ENCODE results near the gene TFPI. TPM values are rescaled to one million over a fixed set of nuclear protein-coding genes. Genes with fewer than 3 reads are reported as not detected.
A peak's percentile ranks its signal among the peaks of the same experiment; 100 is the strongest.

Gene TFPI
- total RNA-seq, 1 experiment from 2014 or later, result 51.8 TPM

DNA sequence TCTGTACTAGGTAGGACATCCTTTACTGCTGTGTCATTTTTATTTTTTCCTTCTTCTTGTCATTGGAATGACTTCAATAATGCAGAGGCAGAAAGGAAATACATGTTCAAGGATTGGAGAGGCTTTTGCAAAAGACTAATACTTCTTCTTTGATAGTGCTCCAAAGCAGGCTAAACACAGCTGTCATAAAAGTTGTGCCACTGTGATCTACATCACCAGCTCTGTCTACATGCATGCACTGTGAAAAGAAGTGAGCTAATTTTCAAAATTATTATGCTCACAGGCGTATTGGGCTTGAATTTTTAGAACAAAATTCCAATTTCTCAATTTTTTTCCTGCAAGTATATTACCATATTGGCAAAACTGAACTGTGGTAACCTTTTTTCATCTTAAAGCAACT is 68.7 kb downstream of the TFPI start:
- in situ Hi-C loops (cut with HindIII; ENCODE audit: low sequenced_read_pairs), result no loop called here
- DNase-seq (ENCODE audit: low spot score), result no peak

DNA sequence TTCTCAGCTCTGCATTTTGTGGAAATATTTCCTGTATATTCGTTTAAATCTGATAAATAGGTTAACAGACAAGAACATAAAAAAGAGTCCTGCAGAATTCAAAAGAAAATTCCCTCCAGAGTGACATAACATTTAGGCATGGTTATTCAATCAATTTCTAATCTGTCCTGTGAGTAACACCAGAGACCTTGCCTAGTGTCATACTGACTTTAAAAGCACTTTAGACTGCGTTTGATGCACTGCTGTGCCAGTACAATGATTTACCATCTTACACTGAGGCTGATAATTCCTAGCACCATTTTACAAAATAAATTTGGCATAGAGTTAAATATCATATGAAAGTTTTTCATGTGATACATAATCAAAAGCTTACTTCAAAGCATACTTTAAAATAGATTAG is 70.7 kb downstream of the TFPI start:
- no peak for DNase-seq (ENCODE audit: low spot score)
- in situ Hi-C loops (cut with HindIII; ENCODE audit: low sequenced_read_pairs), result no loop called here

DNA sequence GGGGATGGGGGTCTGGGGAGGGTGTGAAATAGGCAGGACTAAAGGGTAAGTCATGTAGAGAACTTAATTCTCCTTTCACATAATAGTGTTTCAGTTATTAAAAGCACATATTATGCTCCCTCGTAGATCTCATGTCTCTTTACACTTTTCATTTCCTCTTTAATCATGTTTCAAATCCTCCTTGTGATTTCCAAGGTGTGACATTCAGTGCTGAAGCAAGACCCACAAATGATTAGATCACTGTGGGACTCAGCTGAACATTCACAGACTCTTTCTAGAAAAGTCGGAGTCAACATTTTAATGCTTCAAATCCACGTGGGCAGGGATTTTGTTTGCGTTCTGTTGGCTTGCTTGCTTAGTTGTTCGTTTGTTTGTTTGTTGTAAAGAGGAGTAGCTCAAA is 71.4 kb downstream of the TFPI start:
- in situ Hi-C loops (cut with HindIII; ENCODE audit: low sequenced_read_pairs), result no loop called here

DNA sequence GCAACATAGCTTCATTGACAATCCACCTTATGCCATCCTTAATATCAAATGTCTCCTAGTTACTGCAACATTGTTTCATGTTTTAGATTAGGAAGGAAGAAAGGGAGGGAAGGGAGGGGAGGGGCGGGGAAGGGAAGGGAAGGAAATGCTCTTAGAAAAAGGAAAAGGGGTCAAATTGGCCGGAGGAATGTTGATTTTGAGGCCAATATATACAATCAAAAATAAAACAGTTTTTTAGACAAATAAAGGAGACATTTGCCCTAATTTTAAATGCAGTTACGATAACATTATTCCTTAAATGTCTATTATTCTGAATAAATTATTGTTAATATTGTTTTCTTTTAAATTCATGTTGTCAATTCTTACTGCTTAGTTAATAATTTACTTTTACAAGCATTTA is 72.7 kb downstream of the TFPI start:
- in situ Hi-C loops (cut with HindIII; ENCODE audit: low sequenced_read_pairs), result no loop called here
- DNase-seq (ENCODE audit: low spot score), result no peak

More for the DNA sequence above, 71.4 kb downstream of the TFPI start:
- DNase-seq (ENCODE audit: low spot score), result no peak

DNA sequence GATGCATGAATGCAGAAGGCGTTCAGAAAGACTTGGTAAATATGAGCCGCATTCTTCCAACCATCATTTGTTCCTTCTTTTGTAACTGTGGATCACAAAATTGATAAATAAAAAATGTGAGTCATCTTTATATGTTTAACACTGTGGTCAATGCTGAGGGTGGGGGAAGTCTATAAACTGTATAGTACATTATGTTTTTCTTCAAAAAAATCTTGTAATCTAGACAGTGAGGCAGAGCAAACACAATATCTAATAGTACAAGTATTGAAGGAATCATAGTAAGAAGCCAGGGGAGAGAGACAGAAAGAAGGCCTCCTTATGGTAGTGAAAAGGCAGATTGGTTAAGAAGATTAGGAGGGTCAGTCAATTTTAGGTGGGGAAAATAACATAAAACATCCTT is 75.5 kb downstream of the TFPI start:
- in situ Hi-C loops (cut with HindIII; ENCODE audit: low sequenced_read_pairs), result no loop called here
- DNase-seq (ENCODE audit: low spot score), result no peak

DNA sequence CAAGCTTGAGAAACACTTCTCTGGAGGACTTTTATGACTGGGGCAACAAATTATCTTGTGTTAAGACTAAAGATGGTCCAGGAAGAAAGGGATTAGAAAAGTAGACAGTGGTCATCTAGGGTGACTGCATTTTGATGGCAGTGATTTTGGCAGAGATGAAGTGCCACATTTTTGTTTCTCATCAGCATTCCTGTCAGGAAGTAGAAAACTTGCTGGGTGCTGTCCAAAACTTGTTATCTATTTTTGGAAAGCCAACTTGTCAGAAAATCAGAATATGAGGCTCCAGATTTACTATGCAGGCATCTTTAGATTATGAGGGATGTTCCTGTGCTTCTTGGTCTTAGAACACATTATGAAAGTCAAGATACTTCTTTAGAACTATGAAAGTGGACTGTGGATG is 77.2 kb downstream of the TFPI start:
- in situ Hi-C loops (cut with HindIII; ENCODE audit: low sequenced_read_pairs), result no loop called here
- DNase-seq (ENCODE audit: low spot score), result no peak

DNA sequence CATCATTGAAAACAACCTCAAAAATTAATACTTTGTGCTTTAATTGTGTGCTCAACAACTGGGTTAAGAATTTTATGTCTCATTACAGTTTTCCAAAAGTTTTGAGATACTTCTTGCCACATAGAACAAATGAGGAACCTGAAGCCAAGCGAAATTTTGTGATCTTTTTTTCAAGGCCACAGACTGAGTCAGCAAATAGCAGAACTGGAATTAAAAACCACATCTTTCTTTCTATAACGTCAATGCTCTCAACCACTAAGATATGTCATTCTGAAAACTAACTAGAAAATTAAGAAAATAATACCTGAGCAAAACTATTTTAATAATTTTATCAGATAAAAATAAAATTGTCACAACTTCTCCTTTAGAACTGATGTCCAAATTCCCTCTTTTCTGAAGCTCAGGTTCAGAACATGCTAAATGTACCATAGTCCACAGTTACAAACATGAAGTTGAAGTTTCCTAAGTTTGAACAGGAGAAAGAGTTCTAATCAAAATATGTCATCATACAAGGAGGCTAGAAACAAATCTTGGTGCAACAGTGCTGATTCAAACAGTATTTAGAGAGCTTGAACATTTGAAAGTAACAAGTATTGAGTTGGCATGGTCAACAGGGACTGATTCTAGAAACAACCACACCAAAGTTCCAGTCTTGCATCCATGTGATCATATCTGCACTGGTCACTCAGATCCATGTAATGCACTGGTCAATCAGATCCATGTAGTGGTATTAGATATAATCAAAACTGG is 78.6 kb downstream of the TFPI start:
- in situ Hi-C loops (cut with HindIII; ENCODE audit: low sequenced_read_pairs), result no loop called here
- no peak for DNase-seq (ENCODE audit: low spot score)

DNA sequence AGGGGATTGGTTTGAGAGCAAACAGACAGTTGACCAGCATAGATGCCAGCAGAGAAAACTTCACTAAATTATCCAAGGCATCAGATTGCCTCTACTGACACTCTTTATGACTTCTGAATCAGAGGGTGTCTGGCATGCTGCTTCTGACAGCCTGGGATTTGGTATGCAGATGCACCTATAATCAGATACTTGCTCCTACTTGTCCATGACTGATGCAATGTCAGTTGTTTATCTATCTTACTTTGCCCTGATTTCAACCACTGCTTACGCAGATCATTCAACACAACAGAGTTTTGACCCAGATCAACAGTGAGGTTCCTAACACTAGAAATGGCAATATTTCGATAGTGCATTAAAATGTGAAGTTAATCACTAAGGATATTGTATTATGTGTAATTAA is 83.5 kb downstream of the TFPI start:
- DNase-seq (ENCODE audit: low spot score), result no peak
- in situ Hi-C loops (cut with HindIII; ENCODE audit: low sequenced_read_pairs), result loop anchor here (25.0 kb wide), 1 partner anchor 558 kb away; no protein-coding TSS in a partner anchor

DNA sequence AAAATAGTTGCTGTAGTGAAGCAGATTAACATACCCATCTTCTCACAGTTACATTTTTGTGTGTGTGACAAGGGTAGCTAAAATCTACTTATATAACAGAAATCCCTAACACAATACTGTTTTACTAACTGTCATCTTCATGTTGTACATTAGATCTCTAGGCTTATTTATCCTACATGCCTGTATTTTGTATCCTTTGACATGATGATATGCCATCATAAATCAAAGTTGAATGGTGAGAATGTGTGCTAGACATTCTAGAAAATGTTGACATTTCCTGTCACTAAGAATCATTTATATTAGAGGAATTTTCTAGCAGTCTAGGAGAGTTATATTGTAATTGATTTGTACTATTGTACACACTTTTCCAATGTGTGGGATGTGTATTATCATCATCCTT is 84.7 kb downstream of the TFPI start:
- DNase-seq (ENCODE audit: low spot score), result no peak
- in situ Hi-C loops (cut with HindIII; ENCODE audit: low sequenced_read_pairs), result loop anchor here (25.0 kb wide), 1 partner anchor 557 kb away; no protein-coding TSS in a partner anchor

DNA sequence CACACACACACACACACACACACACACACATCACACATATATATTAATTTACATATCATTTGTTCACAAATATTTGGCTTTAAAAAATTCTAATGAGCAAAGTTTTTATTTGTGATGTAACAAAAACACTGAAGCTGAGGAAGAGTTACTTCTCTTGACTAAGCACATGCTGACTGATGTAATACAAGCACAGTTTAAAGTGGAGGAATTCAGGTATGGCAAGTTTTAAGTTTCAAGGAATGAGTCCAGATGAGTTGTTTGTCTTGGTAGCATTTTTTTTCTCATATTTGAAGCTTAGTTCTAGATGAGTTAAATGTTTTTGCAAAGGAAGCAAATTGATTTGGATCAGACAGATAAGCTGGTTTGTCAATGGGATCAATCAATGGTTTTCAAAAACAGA is 86.0 kb downstream of the TFPI start:
- no peak for DNase-seq (ENCODE audit: low spot score)
- in situ Hi-C loops (cut with HindIII; ENCODE audit: low sequenced_read_pairs), result loop anchor here (25.0 kb wide), 1 partner anchor 556 kb away; no protein-coding TSS in a partner anchor

DNA sequence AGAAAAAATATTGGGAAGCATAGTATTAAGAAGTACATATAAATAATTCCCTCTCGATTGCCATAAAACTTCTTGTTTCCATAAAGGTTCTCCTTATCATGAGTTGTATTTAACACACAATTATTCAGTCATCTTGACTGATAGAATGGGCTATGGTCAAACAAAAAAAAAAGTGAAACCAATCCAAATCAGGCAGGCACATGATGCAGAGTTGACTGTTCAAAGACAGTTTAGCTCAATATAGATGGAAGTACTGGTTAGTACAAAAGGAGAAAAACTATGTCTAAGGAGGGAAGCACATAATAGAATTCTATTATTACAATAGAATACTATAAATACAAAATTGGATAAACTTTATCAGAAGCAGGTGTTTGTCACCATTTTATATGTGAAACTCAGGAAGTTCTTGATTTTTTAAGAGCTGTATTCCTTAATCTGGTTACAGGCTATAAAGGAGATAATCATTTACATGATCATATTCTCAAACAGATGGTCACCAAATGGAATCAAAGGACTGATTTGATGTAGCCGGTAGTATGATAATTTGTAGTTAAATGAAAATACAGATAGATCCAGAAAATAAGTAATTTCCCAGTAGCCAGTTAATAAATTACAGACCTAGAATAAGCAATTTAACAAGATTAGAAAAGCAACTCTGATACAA is 88.0 kb downstream of the TFPI start:
- in situ Hi-C loops (cut with HindIII; ENCODE audit: low sequenced_read_pairs), result loop anchor here (25.0 kb wide), 1 partner anchor 554 kb away; no protein-coding TSS in a partner anchor
- no peak for DNase-seq (ENCODE audit: low spot score)

DNA sequence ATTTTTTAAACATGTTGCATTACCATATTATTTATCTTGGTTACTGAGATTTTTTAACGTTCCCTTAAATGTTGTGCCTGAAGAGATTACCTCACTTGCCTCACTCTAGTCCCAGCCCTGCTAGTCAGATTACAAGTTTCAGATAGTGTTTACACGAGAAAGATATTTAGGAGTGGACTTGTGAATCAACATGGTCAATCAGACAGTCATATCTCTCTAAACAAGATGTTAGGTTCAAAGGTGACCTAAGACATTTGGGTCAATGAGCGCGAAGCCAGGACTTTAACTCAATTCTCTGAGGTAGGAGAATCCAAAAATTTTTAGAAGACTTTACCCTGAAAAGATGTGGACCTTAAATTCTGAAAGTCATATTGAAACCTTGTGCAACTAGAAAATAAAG is 91.4 kb downstream of the TFPI start:
- in situ Hi-C loops (cut with HindIII; ENCODE audit: low sequenced_read_pairs), result loop anchor here (25.0 kb wide), 1 partner anchor 551 kb away; no protein-coding TSS in a partner anchor
- no peak for DNase-seq (ENCODE audit: low spot score)

DNA sequence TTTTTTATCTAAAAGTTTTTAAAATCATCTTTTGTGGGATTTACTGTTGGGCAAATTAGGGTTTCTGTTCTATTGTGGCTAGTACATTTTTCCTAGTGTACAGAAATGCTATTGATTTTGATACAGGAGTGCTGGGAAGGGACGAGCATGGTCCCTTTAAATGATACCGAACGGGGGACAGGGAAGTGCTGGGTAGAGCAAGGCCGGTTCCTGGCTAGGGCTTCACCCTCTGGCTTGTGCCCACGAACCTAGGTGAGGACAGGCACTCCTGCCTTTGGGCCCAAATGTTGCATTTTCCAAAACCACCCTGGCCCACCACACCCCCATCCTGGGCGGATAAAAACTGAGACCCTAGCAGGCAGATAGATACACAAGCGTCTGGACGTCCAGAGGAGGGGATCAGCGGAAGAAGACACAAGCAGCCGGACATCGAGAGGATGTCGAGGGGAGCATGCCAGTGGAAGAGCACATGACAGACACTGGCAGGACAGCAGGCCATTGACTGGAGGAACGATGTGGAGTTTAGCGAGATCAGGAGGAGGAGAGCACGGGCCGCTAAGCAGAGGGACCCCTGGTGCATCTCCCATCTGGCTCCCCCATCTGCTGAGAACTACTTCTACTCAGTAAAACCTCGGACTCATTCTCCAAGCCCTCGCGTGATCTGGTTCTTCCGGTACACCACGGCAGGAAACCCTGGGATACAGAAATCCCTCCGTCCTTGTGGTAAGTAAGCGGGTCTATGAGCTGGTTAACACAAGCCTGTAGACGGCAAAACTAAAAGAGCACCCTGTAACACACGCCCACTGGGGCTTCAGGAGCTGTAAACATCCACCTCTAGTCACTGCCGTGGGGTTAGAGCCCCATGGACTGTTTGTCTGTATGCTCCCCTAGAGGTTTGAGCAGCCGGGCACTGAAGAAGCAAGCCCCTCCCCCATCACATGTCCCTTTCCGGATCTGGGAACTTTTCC is 92.7 kb downstream of the TFPI start:
- in situ Hi-C loops (cut with HindIII; ENCODE audit: low sequenced_read_pairs), result loop anchor here (25.0 kb wide), 1 partner anchor 549 kb away; no protein-coding TSS in a partner anchor
- DNase-seq (ENCODE audit: low spot score), result no peak

DNA sequence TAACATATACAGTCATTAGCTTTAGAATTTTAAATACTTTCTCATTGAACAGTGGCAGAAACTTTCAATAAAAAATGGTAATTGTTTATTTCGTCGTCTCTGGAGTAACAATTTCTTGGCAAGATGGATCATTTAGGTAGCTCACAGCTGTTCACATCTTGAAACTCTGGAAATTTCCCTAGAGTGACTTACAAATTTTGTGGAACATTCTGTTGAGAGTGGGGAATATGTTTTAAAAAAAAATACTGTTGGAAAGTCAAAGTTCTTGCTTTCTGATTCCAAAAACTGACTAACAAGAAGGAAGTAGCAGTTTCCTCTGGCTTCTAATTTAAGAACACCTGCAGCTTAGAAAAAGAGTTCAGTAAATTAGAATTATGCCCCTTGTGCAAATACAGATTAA is 95.0 kb downstream of the TFPI start:
- in situ Hi-C loops (cut with HindIII; ENCODE audit: low sequenced_read_pairs), result loop anchor here (25.0 kb wide), 1 partner anchor 547 kb away; no protein-coding TSS in a partner anchor

DNA sequence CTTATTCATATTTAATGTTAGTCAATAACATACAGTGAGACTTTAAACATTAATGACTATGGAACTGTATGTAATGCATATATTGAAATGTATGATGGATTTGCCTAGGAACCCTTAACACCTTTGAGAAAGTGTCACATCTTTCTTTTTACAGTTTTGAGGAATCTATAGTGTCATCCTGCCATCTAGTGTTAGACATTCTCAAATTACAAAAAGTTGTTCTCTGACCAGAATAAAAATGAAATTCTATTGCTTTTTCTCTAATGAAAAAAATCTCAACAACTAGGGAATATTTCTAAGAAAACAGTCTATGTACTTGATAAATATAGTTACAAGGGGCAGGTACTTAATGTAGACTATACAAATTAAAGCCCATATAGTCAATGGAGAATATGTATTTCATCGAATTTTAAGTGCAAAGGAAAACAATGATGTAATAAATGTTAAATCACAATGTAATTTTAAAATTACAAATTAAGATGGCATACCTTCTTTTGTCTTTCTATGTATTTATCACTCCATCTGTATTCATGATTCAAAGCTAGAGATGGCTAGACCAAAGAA is 101.1 kb downstream of the TFPI start:
- peak; percentile 20 for DNase-seq (ENCODE audit: low spot score)

More for the DNA sequence above, 95.0 kb downstream of the TFPI start:
- no peak for DNase-seq (ENCODE audit: low spot score)

DNA sequence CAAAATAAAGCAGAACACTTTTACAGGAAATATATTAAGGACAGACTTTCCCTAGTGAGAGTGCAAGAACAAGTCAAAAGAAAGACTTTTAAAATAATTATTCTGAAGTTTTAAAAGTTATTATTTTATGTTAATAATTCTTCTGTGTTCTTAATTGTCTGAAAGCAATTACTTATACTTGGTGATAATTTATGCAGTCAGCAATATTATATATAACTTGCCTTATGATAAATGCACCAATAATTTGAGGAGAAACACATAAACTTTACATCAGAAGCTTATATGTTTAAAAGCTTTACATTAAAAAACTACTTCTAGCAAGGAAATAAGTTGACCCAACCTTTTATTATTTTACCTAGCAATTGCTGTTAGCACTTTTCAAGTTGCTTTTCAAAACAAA is 102.7 kb downstream of the TFPI start:
- in situ Hi-C loops (cut with HindIII; ENCODE audit: low sequenced_read_pairs), result loop anchor here (25.0 kb wide), 1 partner anchor 539 kb away; no protein-coding TSS in a partner anchor

More for the DNA sequence above, 101.1 kb downstream of the TFPI start:
- in situ Hi-C loops (cut with HindIII; ENCODE audit: low sequenced_read_pairs), result loop anchor here (25.0 kb wide), 1 partner anchor 541 kb away; no protein-coding TSS in a partner anchor

DNA sequence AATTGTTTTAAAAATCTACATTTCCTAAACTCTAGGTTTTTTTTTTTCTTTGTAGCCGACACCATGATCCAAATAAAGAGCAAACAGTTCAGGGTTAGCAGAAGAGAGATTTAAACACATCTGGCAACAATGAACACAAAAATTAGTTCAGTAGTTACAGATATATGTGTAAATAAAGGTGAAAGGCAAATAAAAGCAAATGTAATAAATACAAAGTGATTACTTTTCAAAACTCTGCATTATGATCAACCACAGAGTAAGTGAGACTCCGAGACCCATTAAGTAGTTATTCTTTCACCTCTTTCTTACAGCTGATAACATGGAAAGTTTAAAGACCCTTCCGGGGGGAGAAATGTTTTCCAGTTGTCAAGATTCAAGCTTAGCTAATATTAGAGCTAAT is 106.9 kb downstream of the TFPI start:
- DNase-seq (ENCODE audit: low spot score), result no peak
- in situ Hi-C loops (cut with HindIII; ENCODE audit: low sequenced_read_pairs), result no loop called here

More for the DNA sequence above, 102.7 kb downstream of the TFPI start:
- DNase-seq (ENCODE audit: low spot score), result no peak

DNA sequence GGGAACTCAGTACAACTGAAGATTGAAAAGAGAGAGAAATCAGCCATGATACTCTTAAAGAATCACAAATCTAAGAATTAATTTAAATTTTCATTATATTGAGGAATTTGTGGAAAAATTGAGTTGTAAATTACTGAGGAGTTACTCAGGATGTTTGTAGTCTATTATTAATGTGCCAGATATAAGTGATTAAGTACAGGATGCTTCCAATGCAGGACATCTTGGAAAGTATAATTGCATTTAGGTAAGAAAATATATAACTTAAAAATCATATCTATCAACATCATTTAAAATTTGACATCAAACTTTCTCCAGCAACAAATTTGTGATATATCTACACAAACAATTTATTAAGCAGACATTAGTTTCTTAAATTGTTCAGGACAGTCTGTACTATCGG is 107.5 kb downstream of the TFPI start:
- in situ Hi-C loops (cut with HindIII; ENCODE audit: low sequenced_read_pairs), result no loop called here
- DNase-seq (ENCODE audit: low spot score), result no peak

DNA sequence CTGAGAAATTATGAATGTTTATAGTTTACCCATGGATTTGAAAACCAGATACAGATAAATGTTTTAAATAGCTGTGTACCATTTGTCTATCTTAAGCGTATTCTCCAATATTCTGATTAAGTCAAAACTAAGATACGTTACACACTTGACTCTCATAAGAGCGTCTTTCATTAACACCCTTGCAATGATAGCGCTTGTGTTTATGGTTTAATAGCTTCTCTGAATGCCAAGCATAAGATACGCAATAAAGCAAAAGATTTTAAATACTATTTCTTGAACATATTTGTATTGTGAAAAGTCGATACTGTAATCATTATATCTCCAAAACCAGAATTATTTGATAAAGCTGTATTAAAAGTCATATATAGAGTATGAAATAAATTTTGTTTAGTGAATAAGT is 109.2 kb downstream of the TFPI start:
- DNase-seq (ENCODE audit: low spot score), result no peak
- in situ Hi-C loops (cut with HindIII; ENCODE audit: low sequenced_read_pairs), result no loop called here

All from G401 (cell line).